Heart left ventricle (tissue), 16 donors: Measurements from ENCODE around the gene CLK4. TPM values are rescaled to one million over a fixed set of nuclear protein-coding genes. Genes with fewer than 3 reads are reported as not detected.
A peak's percentile ranks its signal among the peaks of the same experiment; 100 is the strongest.

Experiments
- ATAC-seq, 4 donors: fragments of 200-7000 bp; cut with Tn5 transposase; one replicate each; pipeline ENCODE4 v1.9.1; 2020 to 2022; ENCODE audit warnings: moderate library complexity in 4 of 4, mild to moderate bottlenecking in 3 of 4, moderate number of reproducible peaks in 1 of 4
- DNase-seq, 5 donors: peaks; one replicate each; pipeline ENCODE4 v3.0.0-alpha.2; 2020
- H3K27ac ChIP-seq, 12 donors: fragments of 200-600 bp; sonication (generic) in 4 of 12; one replicate each; pipeline versions ENCODE4 v1.5.0 to v1.8.0; 2016 to 2022; ENCODE audit warnings: mild to moderate bottlenecking in 2 of 12
- H3K27me3 ChIP-seq, 9 donors: fragments of 200-600 bp; sonication (generic) in 2 of 9; one replicate each; pipeline versions ENCODE4 v1.5.1 to v1.8.0; 2016 to 2022; ENCODE audit warnings: mild to moderate bottlenecking in 3 of 9
- H3K36me3 ChIP-seq, 9 donors: fragments of 200-600 bp; sonication (generic) in 2 of 9; one replicate each; pipeline versions ENCODE4 v1.5.0 to v1.8.0; 2018 to 2022; ENCODE audit warnings: mild to moderate bottlenecking in 2 of 9
- H3K4me1 ChIP-seq, 12 donors: fragments of 200-600 bp; sonication (generic) in 4 of 12; one replicate each; pipeline versions ENCODE4 v1.5.0 to v1.8.0; 2016 to 2022; ENCODE audit warnings: mild to moderate bottlenecking in 3 of 12
- H3K4me3 ChIP-seq, 12 donors: fragments of 200-600 bp; sonication (generic) in 4 of 12; one replicate each; pipeline versions ENCODE4 v1.5.0 to v1.8.0; 2017 to 2022; ENCODE audit warnings: mild to moderate bottlenecking in 9 of 12, moderate library complexity in 4 of 12
- H3K9me3 ChIP-seq, 12 donors: fragments of 200-600 bp; sonication (generic) in 4 of 12; one replicate each; pipeline versions ENCODE4 v1.5.0 to v1.8.0; 2016 to 2022; ENCODE audit warnings: mild to moderate bottlenecking in 1 of 12
- POLR2A ChIP-seq, 2 donors: fragments of 450-650 bp; IDR thresholded peaks; one replicate each; pipeline ENCODE4 v1.6.1; 2017; ENCODE audit warnings: antibody characterized with exemption in 2 of 2, mild to moderate bottlenecking in 2 of 2, moderate library complexity in 2 of 2
- WGBS, 4 donors: extraction: QIAGEN DNeasy Blood & Tissue Kit in 2 of 4; methylation state at CpG; one replicate each; pipeline versions ENCODE4 v1.1.5 to v1.1.7; 2013 to 2018; 5-methylcytosine and 5-hydroxymethylcytosine counted together
- intact Hi-C, 10 donors: fragments of 100-400 bp; cut with DNase I; formaldehyde crosslinking; loops; one replicate each; pipeline versions ENCODE4 v1.11.1 to v1.14.2; 2022
- polyA plus RNA-seq, 2 donors: library from polyadenylated mRNA; stranded (reverse); fragments of 200-250 nt; gene quantifications; one replicate each; pipeline ENCODE4 v1.2.3, GENCODE V29; 2013
- total RNA-seq, 9 donors: library from RNA; depleted of rRNA in 2 of 9; stranded (reverse); fragments of >200 nt in 2 of 9; fragmentation: NEBNext Ultra II Directional in 3 of 9; extraction: Animal tissue kit (Norgen Biotek cat#: 25700) in 3 of 9; gene quantifications; one replicate each; pipeline versions ENCODE4 v1.1.0 to v1.2.4, GENCODE V29; 2016 to 2023
- TF ChIP-seq, protein P1 (sequence below), 12 donors: fragments of 200-600 bp; sonication (generic) in 4 of 12; IDR thresholded peaks; one replicate each; pipeline versions ENCODE4 v1.5.0 to v1.8.0; 2018 to 2022; ENCODE audit warnings: antibody characterized with exemption in 12 of 12, mild to moderate bottlenecking in 5 of 12
- donor health status: ischemic (EF 13 %, LVEDD 7.1; RV severe dilation, severe dysfunction).
- donor health status: healthy with polysubstance abuse.
- donor health status: DM: no; HTN: yes; CAD: no.
- donor health status: DM: no; HTN: no; CAD: no.
- donor health status: ischemic (EF 25% LVEDD 6.9; RV normal size, moderate dysfunction).
- donor health status: ischemic (EF 25% LVEDD 5.7; RV mildly dilated, moderate dysfunction).
- donor health status: healthy.
- donor health status: DM: yes; HTN: yes; CAD: no.
- donor health status: ischemic (EF 35%, LVEDD 5.7; RV mildly dilated, moderate dysfunction).
- donor health status: nonischemic (EF 11% LVEDD 7.7; RV severe dilation, severe dysfunction).
- donor health status: DM: yes; HTN: yes; CAD: no.
- donor health status: PGD.
- donor health status: ischemic (EF 29% LVEDD 5.4; RV normal size, mild dysfunction).
- donor health status: nonischemic (EF 23%, LVEDD 6.1; RV moderate dilation, normal function).

CLK4 gene
- total and polyA plus RNA-seq, 11 donors: 5.2 to 24.0 (median 16.3) TPM

DNA sequence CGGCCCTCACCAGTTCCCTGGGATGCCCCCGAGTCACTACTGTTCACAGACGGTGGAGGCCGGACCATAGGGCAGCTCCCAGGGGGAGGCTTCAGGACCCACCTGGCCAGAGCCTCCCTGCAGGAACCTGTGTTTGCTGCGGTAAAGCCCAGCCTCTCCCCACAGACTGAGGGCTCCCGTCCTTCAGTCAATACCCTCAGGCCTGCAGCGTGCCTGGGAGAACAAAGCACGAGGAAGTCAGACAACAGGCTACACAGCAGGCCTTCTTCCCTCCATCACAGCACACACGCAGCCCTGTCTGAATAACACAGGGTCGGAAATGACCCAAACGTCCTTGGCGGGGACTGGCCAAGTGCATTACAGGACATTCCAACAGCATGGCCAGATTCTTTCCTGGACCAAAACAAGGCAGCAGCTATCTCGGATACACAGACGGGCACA is 71.1 kb downstream of the CLK4 start:
- WGBS, 4 donors: 55 to 60% (median 55%) methylated on average over 11 to 14 of the region's 14 CpGs

DNA sequence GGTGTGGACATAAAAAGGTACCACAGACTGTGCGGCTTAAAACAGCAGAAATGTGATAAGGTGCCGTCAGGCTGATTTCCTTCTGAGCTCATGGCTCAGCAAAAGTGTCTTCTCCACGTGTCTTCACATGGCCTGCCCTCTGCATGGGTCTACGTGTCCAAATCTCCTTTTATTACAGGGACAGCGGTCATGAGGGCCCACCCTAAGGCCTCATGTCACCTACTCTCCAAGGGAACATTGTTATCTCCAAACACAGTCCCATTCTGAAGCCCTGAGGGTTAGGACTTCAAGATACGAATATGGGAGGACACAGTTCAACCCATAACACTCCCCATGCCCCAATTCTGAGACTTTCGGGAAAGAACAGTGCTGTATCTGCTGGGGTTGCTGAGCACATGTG is 71.8 kb downstream of the CLK4 start:
- no peak overlapping the region for H3K27ac ChIP-seq
- DNase-seq (no peak), ATAC-seq (no peak)
- no peaks in the 10 kb centered on the region for H3K27me3 ChIP-seq
- H3K4me3 ChIP-seq: no peak overlapping the region
- peaks cover 0 to 12% (median 0%) of the 10 kb centered on the region in 12 donors for H3K4me1 ChIP-seq
- intact Hi-C loops: loop anchor here in 1 of 10 donors (2.0 kb wide), 1 partner anchor 94 kb away; no protein-coding TSS in a partner anchor
- no peak for TF ChIP-seq POLR2A (IDR thresholded peaks at IDR 0.05)
- TF ChIP-seq, protein P1, sequence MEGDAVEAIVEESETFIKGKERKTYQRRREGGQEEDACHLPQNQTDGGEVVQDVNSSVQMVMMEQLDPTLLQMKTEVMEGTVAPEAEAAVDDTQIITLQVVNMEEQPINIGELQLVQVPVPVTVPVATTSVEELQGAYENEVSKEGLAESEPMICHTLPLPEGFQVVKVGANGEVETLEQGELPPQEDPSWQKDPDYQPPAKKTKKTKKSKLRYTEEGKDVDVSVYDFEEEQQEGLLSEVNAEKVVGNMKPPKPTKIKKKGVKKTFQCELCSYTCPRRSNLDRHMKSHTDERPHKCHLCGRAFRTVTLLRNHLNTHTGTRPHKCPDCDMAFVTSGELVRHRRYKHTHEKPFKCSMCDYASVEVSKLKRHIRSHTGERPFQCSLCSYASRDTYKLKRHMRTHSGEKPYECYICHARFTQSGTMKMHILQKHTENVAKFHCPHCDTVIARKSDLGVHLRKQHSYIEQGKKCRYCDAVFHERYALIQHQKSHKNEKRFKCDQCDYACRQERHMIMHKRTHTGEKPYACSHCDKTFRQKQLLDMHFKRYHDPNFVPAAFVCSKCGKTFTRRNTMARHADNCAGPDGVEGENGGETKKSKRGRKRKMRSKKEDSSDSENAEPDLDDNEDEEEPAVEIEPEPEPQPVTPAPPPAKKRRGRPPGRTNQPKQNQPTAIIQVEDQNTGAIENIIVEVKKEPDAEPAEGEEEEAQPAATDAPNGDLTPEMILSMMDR (IDR thresholded peaks at IDR 0.05): no peak
- WGBS, 4 donors: 72 to 82% (median 76%) methylated on average over 7 of the region's 7 CpGs
- H3K9me3 ChIP-seq: no peaks in the 10 kb centered on the region
- no peaks in the 10 kb centered on the region for H3K36me3 ChIP-seq

More for the DNA sequence above, 71.1 kb downstream of the CLK4 start:
- Histone ChIP-seq H3K27me3 (no peaks in the 10 kb centered on the region), H3K4me3 (no peak overlapping the region), H3K36me3 (no peaks in the 10 kb centered on the region), H3K4me1 (peaks cover 0 to 12% (median 0%) of the 10 kb centered on the region in 12 donors), H3K27ac (no peak overlapping the region), H3K9me3 (no peaks in the 10 kb centered on the region)
- peak; percentile 44 to 68 (median 59) for ATAC-seq
- TF ChIP-seq, protein P1 (IDR thresholded peaks at IDR 0.05): no peak
- no peak for TF ChIP-seq POLR2A (IDR thresholded peaks at IDR 0.05)
- intact Hi-C loops: loop anchor here in 1 of 10 donors (2.0 kb wide), 1 partner anchor 95 kb away; no protein-coding TSS in a partner anchor
- DNase-seq: no peak

DNA sequence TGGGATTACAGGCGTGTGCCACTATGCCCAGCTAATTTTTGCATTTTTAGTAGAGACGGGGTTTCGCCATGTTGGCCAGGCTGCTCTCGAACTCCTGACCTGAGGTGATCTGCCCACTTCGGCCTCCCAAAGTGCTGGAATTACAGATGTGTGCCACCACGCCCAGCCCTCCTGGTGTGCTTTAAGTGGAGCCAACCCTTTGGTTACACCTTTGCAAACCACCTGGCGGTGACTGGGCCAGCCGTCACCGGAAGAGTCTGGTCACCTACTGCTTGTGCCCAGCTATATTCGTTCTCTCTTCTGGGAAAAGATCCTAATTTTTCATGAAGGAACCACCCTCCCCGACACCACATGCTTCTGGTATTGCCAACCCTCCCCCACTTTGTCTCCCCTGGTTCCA is 72.5 kb downstream of the CLK4 start:
- H3K36me3 ChIP-seq: no peaks in the 10 kb centered on the region
- H3K27ac ChIP-seq: peak overlapping the region in 1 of 12 donors; percentile 53
- TF ChIP-seq, protein P1 (IDR thresholded peaks at IDR 0.05): no peak
- TF ChIP-seq POLR2A (IDR thresholded peaks at IDR 0.05): no peak
- H3K4me1 ChIP-seq: peaks cover 0 to 12% (median 0%) of the 10 kb centered on the region in 12 donors
- ATAC-seq (no peak), DNase-seq (no peak)
- 85 to 91% (median 88%) methylated on average over 11 of the region's 11 CpGs for WGBS, 4 donors
- H3K27me3 ChIP-seq: no peaks in the 10 kb centered on the region
- no peak overlapping the region for H3K4me3 ChIP-seq
- H3K9me3 ChIP-seq: no peaks in the 10 kb centered on the region
- intact Hi-C loops: loop anchor here in 8 of 10 donors (2.0 to 5.0 kb wide), 5 partner anchors 33 to 272 kb away; no protein-coding TSS in a partner anchor

DNA sequence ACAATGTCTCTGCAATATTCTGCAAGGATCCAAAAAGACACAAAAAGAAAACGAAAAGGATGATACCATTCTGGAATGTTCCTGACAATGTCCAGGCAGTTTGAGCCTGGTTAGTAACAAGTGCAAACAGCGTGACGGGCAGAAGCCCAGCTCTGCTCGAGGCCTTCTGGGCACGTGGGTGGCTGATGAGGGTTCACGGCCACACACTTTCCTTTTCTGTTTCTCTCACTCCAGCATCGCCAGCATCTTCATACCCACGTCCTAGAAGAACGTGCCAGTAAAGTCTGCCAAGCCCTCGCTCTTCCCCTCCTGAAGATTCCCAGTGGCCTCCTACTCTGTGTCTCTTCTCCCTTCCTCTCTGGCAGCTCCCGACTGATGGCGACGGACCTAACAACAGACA is 73.3 kb downstream of the CLK4 start:
- no peaks in the 10 kb centered on the region for H3K36me3 ChIP-seq
- peaks cover 0 to 15% (median 0%) of the 10 kb centered on the region in 12 donors for H3K4me1 ChIP-seq
- no peak for TF ChIP-seq POLR2A (IDR thresholded peaks at IDR 0.05)
- TF ChIP-seq, protein P1 (IDR thresholded peaks at IDR 0.05): no peak
- no peak overlapping the region for H3K4me3 ChIP-seq
- H3K9me3 ChIP-seq: no peaks in the 10 kb centered on the region
- 81 to 88% (median 84%) methylated on average over 13 of the region's 13 CpGs for WGBS, 4 donors
- no peaks in the 10 kb centered on the region for H3K27me3 ChIP-seq
- DNase-seq (no peak), ATAC-seq (no peak)
- peak overlapping the region in 1 of 12 donors; percentile 53 for H3K27ac ChIP-seq
- intact Hi-C loops: loop anchor here in 7 of 10 donors (2.0 to 5.0 kb wide), 5 partner anchors 34 to 273 kb away; no protein-coding TSS in a partner anchor

Other genes with a start within 250 kb of the CLK4 start
- 10 to 100 TPM in 8 of 9 donors, 1 to 10 TPM in 1; 6.0 to 33.0 (median 21.2) TPM for gene COL23A1, start 36.7 kb downstream of the CLK4 start, total RNA-seq
- 1 to 10 TPM; 7.2 to 9.3 TPM for gene COL23A1, start 36.7 kb downstream of the CLK4 start, polyA plus RNA-seq
- gene ZNF354A, start 103.6 kb upstream of the CLK4 start, total RNA-seq: 10 to 100 TPM in 1 of 9 donors, 1 to 10 TPM in 8; 5.9 to 10.2 (median 7.2) TPM
- gene ZNF354A, start 103.6 kb upstream of the CLK4 start, polyA plus RNA-seq: 1 to 10 TPM; 6.4 to 7.7 TPM
- gene ZNF354B, start 232.9 kb upstream of the CLK4 start, total RNA-seq: 10 to 100 TPM in 2 of 9 donors, 1 to 10 TPM in 7; 5.2 to 11.9 (median 7.6) TPM
- 1 to 10 TPM; 3.5 to 5.3 TPM for gene ZNF354B, start 232.9 kb upstream of the CLK4 start, polyA plus RNA-seq